Liver (tissue), 9 donors: ENCODE results near the gene DLEC1. TPM values are rescaled to one million over a fixed set of nuclear protein-coding genes. Genes with fewer than 3 reads are reported as not detected.

Experiments used
- DNase-seq: peaks from one replicate; pipeline ENCODE4 v3.0.0-alpha.2; 2017; ENCODE audit warnings: low spot score
- H3K27ac ChIP-seq, 2 donors: one replicate each; pipeline ENCODE4 v1.7.0; 2013; ENCODE audit warnings: inconsistent platforms in 2 of 2, low read length in 2 of 2, control low read depth in 1 of 2, low read depth in 1 of 2, mild to moderate bottlenecking in 1 of 2
- H3K27me3 ChIP-seq, 4 donors: one replicate each; pipeline versions ENCODE4 v1.6.1 to v1.7.0; 2013; ENCODE audit warnings: low read length in 3 of 4, inconsistent platforms in 1 of 4, mild to moderate bottlenecking in 1 of 4, moderate library complexity in 1 of 4; ENCODE audit not compliant: control insufficient read depth in 4 of 4, insufficient read depth in 4 of 4
- H3K36me3 ChIP-seq, 4 donors: one replicate each; pipeline versions ENCODE4 v1.6.1 to v1.7.0; 2013; ENCODE audit warnings: low read length in 3 of 4, mild to moderate bottlenecking in 3 of 4, low read depth in 1 of 4, moderate library complexity in 1 of 4; ENCODE audit not compliant: control insufficient read depth in 4 of 4, insufficient read depth in 3 of 4
- H3K4me1 ChIP-seq, 4 donors: one replicate each; pipeline versions ENCODE4 v1.6.1 to v1.7.0; 2013; ENCODE audit warnings: low read length in 3 of 4, mild to moderate bottlenecking in 3 of 4, moderate library complexity in 1 of 4; ENCODE audit not compliant: control insufficient read depth in 4 of 4, insufficient read depth in 4 of 4
- H3K4me3 ChIP-seq, 3 donors: one replicate each; pipeline versions ENCODE4 v1.6.1 to v1.7.0; 2013; ENCODE audit warnings: low read length in 3 of 3, control low read depth in 1 of 3, low read depth in 1 of 3, mild to moderate bottlenecking in 1 of 3
- H3K9ac ChIP-seq, 2 donors: one replicate each; pipeline ENCODE4 v1.7.0; 2013; ENCODE audit warnings: low read length in 2 of 2, mild to moderate bottlenecking in 2 of 2, moderate library complexity in 2 of 2, control low read depth in 1 of 2, low read depth in 1 of 2
- H3K9me3 ChIP-seq, 4 donors: one replicate each; pipeline versions ENCODE4 v1.6.1 to v1.7.0; 2013; ENCODE audit warnings: low read length in 3 of 4; ENCODE audit not compliant: control insufficient read depth in 4 of 4
- EGR1 ChIP-seq, 2 donors: IDR thresholded peaks; 2 replicates each; pipeline ENCODE4 v1.6.1; 2016 to 2018; ENCODE audit warnings: antibody characterized with exemption in 2 of 2, low read depth in 2 of 2
- FOXA2 ChIP-seq: IDR thresholded peaks from 2 replicates; pipeline ENCODE4 v1.6.1; 2016; ENCODE audit warnings: antibody characterized with exemption
- GABPA ChIP-seq, 2 donors: IDR thresholded peaks in 1 of 2; conservative IDR thresholded peaks in 1 of 2; 2 replicates each; pipeline ENCODE4 v1.6.1; 2016; ENCODE audit warnings: antibody characterized with exemption in 2 of 2, mild to moderate bottlenecking in 1 of 2, moderate library complexity in 1 of 2
- HNF4G ChIP-seq: IDR thresholded peaks from 2 replicates; pipeline ENCODE4 v1.6.1; 2016; ENCODE audit warnings: antibody characterized with exemption
- MAX ChIP-seq: IDR thresholded peaks from 2 replicates; pipeline ENCODE4 v1.6.1; 2016; ENCODE audit warnings: antibody characterized with exemption
- NR2F2 ChIP-seq: IDR thresholded peaks from 2 replicates; pipeline ENCODE4 v1.6.1; 2016; ENCODE audit warnings: antibody characterized with exemption
- REST ChIP-seq: IDR thresholded peaks from 2 replicates; pipeline ENCODE4 v1.6.1; 2016; ENCODE audit warnings: antibody characterized with exemption, mild to moderate bottlenecking
- RXRA ChIP-seq, 2 donors: IDR thresholded peaks; 2 replicates each; pipeline ENCODE4 v1.6.1; 2017 to 2018; ENCODE audit warnings: antibody characterized with exemption in 2 of 2, mild to moderate bottlenecking in 1 of 2
- SP1 ChIP-seq: IDR thresholded peaks from 2 replicates; pipeline ENCODE4 v1.6.1; 2018; ENCODE audit warnings: antibody characterized with exemption, mild to moderate bottlenecking
- YY1 ChIP-seq: IDR thresholded peaks from 2 replicates; pipeline ENCODE4 v1.6.1; 2016; ENCODE audit warnings: antibody characterized with exemption, mild to moderate bottlenecking
- ZBTB33 ChIP-seq: IDR thresholded peaks from 2 replicates; pipeline ENCODE4 v1.6.1; 2016; ENCODE audit warnings: antibody characterized with exemption
- WGBS: extraction: QIAGEN DNeasy Blood & Tissue Kit; methylation state at CpG from one replicate; pipeline ENCODE4 v1.1.7; 2013; 5-methylcytosine and 5-hydroxymethylcytosine counted together
- polyA plus RNA-seq, 2 donors: library from polyadenylated mRNA; stranded (reverse) in 1 of 2; unstranded in 1 of 2; fragments of 200-250 nt in 1 of 2; fragments of >200 nt in 1 of 2; fragmentation: Nextera tagmentation in 1 of 2; extraction: Ambion mirVana in 1 of 2; gene quantifications; one replicate each; pipeline versions ENCODE4 v1.2.1 to v1.2.3, GENCODE V29; 2013 to 2015
- total RNA-seq, 2 donors: library from RNA; depleted of rRNA; stranded (reverse); fragments of >200 nt; gene quantifications; one replicate each; pipeline ENCODE4 v1.2.3, GENCODE V29; 2014
- donor health status: healthy.
- donor health status: healthy.
- donor health status: healthy.
- donor health status: healthy.
- donor health status: healthy.

Gene DLEC1
- total and polyA plus RNA-seq, 4 donors, result 0.09 to 0.63 (median 0.30) TPM

- no peak overlapping the region for H3K4me3 ChIP-seq
- no peak for DNase-seq
- 79% methylated on average over 7 of the region's 7 CpGs for WGBS
- H3K9ac ChIP-seq, result no peak overlapping the region
- H3K9me3 ChIP-seq, result no peaks in the 10 kb centered on the region
- H3K27ac ChIP-seq, result no peak overlapping the region
- TF ChIP-seq FOXA2 (no peak), GABPA (IDR thresholded peaks at IDR 0.05 in 1 of 2, conservative IDR thresholded peaks at IDR 0.05 in 1 of 2) (no peak), ZBTB33 (no peak), YY1 (no peak), EGR1 (IDR thresholded peaks at IDR 0.05; ENCODE audit: low read depth in 2 of 2) (no peak), REST (no peak), MAX (no peak)
- peaks cover 0 to 9% (median 4%) of the 10 kb centered on the region in 4 donors for H3K4me1 ChIP-seq
- no peaks in the 10 kb centered on the region for H3K36me3 ChIP-seq
- no peaks in the 10 kb centered on the region for H3K27me3 ChIP-seq
These were observed 47.2 kb upstream of the DLEC1 start for GRCh38 chr3:37991823-37992222.

GRCh38 chr3:37992271-37993066 lies 46.5 kb upstream of the DLEC1 start:
- Histone ChIP-seq H3K9ac (no peak overlapping the region), H3K36me3 (no peaks in the 10 kb centered on the region), H3K9me3 (no peaks in the 10 kb centered on the region), H3K27me3 (no peaks in the 10 kb centered on the region), H3K27ac (no peak overlapping the region), H3K4me1 (peaks cover 0 to 6% (median 3%) of the 10 kb centered on the region in 4 donors), H3K4me3 (no peak overlapping the region)
- no peak for DNase-seq
- TF ChIP-seq HNF4G (no peak), ZBTB33 (no peak), REST (no peak), FOXA2 (no peak), SP1 (no peak), MAX (no peak), RXRA (IDR thresholded peaks at IDR 0.05) (no peak), GABPA (IDR thresholded peaks at IDR 0.05 in 1 of 2, conservative IDR thresholded peaks at IDR 0.05 in 1 of 2) (no peak), NR2F2 (no peak)
- 85% methylated on average over 9 of the region's 9 CpGs for WGBS
